Measurements from ENCODE around the gene DBNL.

Gene DBNL

GRCh38 chr7:44082541-44083207 is 38.2 kb downstream of the DBNL start:
- H3K4me3 ChIP-seq (ENCODE audit: low read depth, low read length) = peak overlapping the region; percentile 73
- TF ChIP-seq CTCF (IDR thresholded peaks at IDR 0.05; ENCODE audit: borderline replicate concordance, insufficient read depth, low read depth, low read length) = no peak

- H3K4me3 ChIP-seq (ENCODE audit: low read depth, low read length) = no peak overlapping the region
- no peak for TF ChIP-seq CTCF (IDR thresholded peaks at IDR 0.05; ENCODE audit: borderline replicate concordance, insufficient read depth, low read depth, low read length)
Observed at GRCh38 chr7:44083796-44084195, 39.3 kb downstream of the DBNL start.

GRCh38 chr7:44084701-44085100 is 40.2 kb downstream of the DBNL start:
- H3K4me3 ChIP-seq (ENCODE audit: low read depth, low read length) = no peak overlapping the region
- TF ChIP-seq CTCF (IDR thresholded peaks at IDR 0.05; ENCODE audit: borderline replicate concordance, insufficient read depth, low read depth, low read length) = no peak

- H3K4me3 ChIP-seq (ENCODE audit: low read depth, low read length) = no peak overlapping the region
- TF ChIP-seq CTCF (IDR thresholded peaks at IDR 0.05; ENCODE audit: borderline replicate concordance, insufficient read depth, low read depth, low read length) = peak; percentile 39; the same call in 1 of the 2 replicates
Observed at GRCh38 chr7:44085546-44085945, 41.0 kb downstream of the DBNL start.

- H3K4me3 ChIP-seq (ENCODE audit: low read depth, low read length) = no peak overlapping the region
- TF ChIP-seq CTCF (IDR thresholded peaks at IDR 0.05; ENCODE audit: borderline replicate concordance, insufficient read depth, low read depth, low read length) = no peak
Observed at GRCh38 chr7:44086627-44087026, 42.1 kb downstream of the DBNL start.

GRCh38 chr7:44087911-44088838 is 43.7 kb downstream of the DBNL start:
- no peak overlapping the region for H3K4me3 ChIP-seq (ENCODE audit: low read depth, low read length)
- TF ChIP-seq CTCF (IDR thresholded peaks at IDR 0.05; ENCODE audit: borderline replicate concordance, insufficient read depth, low read depth, low read length) = no peak

Measured in GM12875 (cell line).